GM12892 (cell line): ENCODE results near the gene CAMK1D.

Experiments used
- POLR2A ChIP-seq: IDR thresholded peaks from 2 replicates; pipeline ENCODE4 v1.6.1; 2011; ENCODE audit warnings: low read depth, low read length, control low read depth
- POLR2AphosphoS5 ChIP-seq: IDR thresholded peaks from 2 replicates; pipeline ENCODE4 v1.6.1; 2011; ENCODE audit warnings: low read depth, low read length, control low read depth

GRCh38 chr10:12807096-12807755, 457.9 kb downstream of the CAMK1D start:
- TF ChIP-seq POLR2A (no peak), POLR2AphosphoS5 (no peak)
